Lung (tissue), 12 donors: ENCODE measurements around the gene PSMA6. TPM values are rescaled to one million over a fixed set of nuclear protein-coding genes. Genes with fewer than 3 reads are reported as not detected.

Source experiments
- ATAC-seq: fragments of 200-7000 bp; cut with Tn5 transposase; one replicate; pipeline ENCODE4 v1.9.1; 2020; ENCODE audit warnings: moderate number of reproducible peaks; ENCODE audit not compliant: insufficient read depth, low FRiP score
- DNase-seq, 3 donors: peaks; one replicate each; pipeline ENCODE4 v3.0.0-alpha.2; 2013 to 2017
- H3K27ac ChIP-seq, 2 donors: one replicate each; pipeline ENCODE4 v1.5.1; 2013; ENCODE audit warnings: mild to moderate bottlenecking in 2 of 2, moderate library complexity in 2 of 2, control low read depth in 1 of 2, inconsistent platforms in 1 of 2, low read depth in 1 of 2, low read length in 1 of 2
- H3K27me3 ChIP-seq, 3 donors: one replicate each; pipeline ENCODE4 v1.5.1; 2013; ENCODE audit warnings: low read length in 2 of 3; ENCODE audit not compliant: control insufficient read depth in 3 of 3, insufficient read depth in 3 of 3
- H3K36me3 ChIP-seq, 4 donors: one replicate each; pipeline ENCODE4 v1.5.1; 2013; ENCODE audit warnings: low read length in 4 of 4, mild to moderate bottlenecking in 1 of 4, moderate library complexity in 1 of 4; ENCODE audit not compliant: control insufficient read depth in 4 of 4, insufficient read depth in 4 of 4
- H3K4me1 ChIP-seq, 5 donors: one replicate each; pipeline ENCODE4 v1.5.1; 2013; ENCODE audit warnings: low read length in 5 of 5, mild to moderate bottlenecking in 2 of 5, moderate library complexity in 1 of 5; ENCODE audit not compliant: control insufficient read depth in 5 of 5, insufficient read depth in 5 of 5
- H3K4me3 ChIP-seq: one replicate; pipeline ENCODE4 v1.5.1; 2013; ENCODE audit warnings: mild to moderate bottlenecking, control low read depth, moderate library complexity
- H3K9ac ChIP-seq, 2 donors: one replicate each; pipeline ENCODE4 v1.5.1; 2013; ENCODE audit warnings: low read length in 2 of 2, control low read depth in 1 of 2; ENCODE audit not compliant: insufficient read depth in 1 of 2
- H3K9me3 ChIP-seq, 4 donors: one replicate each; pipeline ENCODE4 v1.5.1; 2013; ENCODE audit warnings: low read length in 3 of 4, mild to moderate bottlenecking in 1 of 4, moderate library complexity in 1 of 4; ENCODE audit not compliant: control insufficient read depth in 4 of 4, insufficient read depth in 3 of 4
- CTCF ChIP-seq: IDR thresholded peaks from 2 replicates; pipeline ENCODE4 v1.5.1; 2012; ENCODE audit warnings: mild to moderate bottlenecking; ENCODE audit errors: control extremely low read depth, extremely low read depth
- WGBS, 2 donors: extraction: QIAGEN DNeasy Blood & Tissue Kit; methylation state at CpG; one replicate each; pipeline ENCODE4 v1.1.7; 2013; 5-methylcytosine and 5-hydroxymethylcytosine counted together
- polyA plus RNA-seq, 2 donors: library from polyadenylated mRNA; stranded (reverse); fragments of 200-250 nt; gene quantifications; one replicate each; pipeline ENCODE4 v1.2.1, GENCODE V29; 2013
- total RNA-seq, 2 donors: library from RNA; depleted of rRNA in 1 of 2; stranded (reverse); fragments of >200 nt in 1 of 2; gene quantifications; one replicate each; pipeline ENCODE4 v1.2.1, GENCODE V29; 2014 to 2021
- donor health status: control.
- donor health status: control.
- donor health status: Bipolar disorder and iron deficiency.
- donor health status: healthy.
- donor health status: DM: yes; HTN: yes; CAD: no.

Gene PSMA6
- total and polyA plus RNA-seq, 4 donors, result 119 to 351 (median 212) TPM

GRCh38 chr14:35277179-35277578 is 15.0 kb upstream of the PSMA6 start:
- Histone ChIP-seq H3K4me3 (no peak overlapping the region), H3K27ac (peak overlapping the region in 1 of 2 donors; percentile 1)
- peak; percentile 62 for ATAC-seq

GRCh38 chr14:35279369-35279768 is 12.8 kb upstream of the PSMA6 start:
- Histone ChIP-seq H3K27me3 (no peaks in the 10 kb centered on the region), H3K4me1 (peaks cover 0 to 1% (median 0%) of the 10 kb centered on the region in 5 donors), H3K4me3 (no peak overlapping the region), H3K36me3 (peaks cover 0 to 8% (median 5%) of the 10 kb centered on the region in 4 donors), H3K9me3 (no peaks in the 10 kb centered on the region), H3K9ac (no peak overlapping the region), H3K27ac (no peak overlapping the region)
- ATAC-seq, result no peak
- DNase-seq, result no peak
- WGBS, 2 donors, result 80 to 85% methylated on average over 3 of the region's 3 CpGs
- no peak for TF ChIP-seq CTCF

More at GRCh38 chr14:35277179-35277578, 15.0 kb upstream of the PSMA6 start:
- 75 to 80% methylated on average over 4 of the region's 4 CpGs for WGBS, 2 donors
- H3K9me3 ChIP-seq, result no peaks in the 10 kb centered on the region
- peaks cover 0 to 15% (median 5%) of the 10 kb centered on the region in 4 donors for H3K36me3 ChIP-seq
- no peak for TF ChIP-seq CTCF
- H3K9ac ChIP-seq, result no peak overlapping the region
- H3K4me1 ChIP-seq, result peaks cover 0 to 1% (median 0%) of the 10 kb centered on the region in 5 donors
- no peaks in the 10 kb centered on the region for H3K27me3 ChIP-seq
- DNase-seq, result peak in 1 of 3 donors; percentile 30

- ATAC-seq (no peak), DNase-seq (no peak)
- no peaks in the 10 kb centered on the region for H3K9me3 ChIP-seq
- TF ChIP-seq CTCF, result no peak
- no peak overlapping the region for H3K4me3 ChIP-seq
- peaks cover 0 to 6% (median 3%) of the 10 kb centered on the region in 4 donors for H3K36me3 ChIP-seq
- H3K9ac ChIP-seq, result no peak overlapping the region
- peaks cover 0 to 3% (median 0%) of the 10 kb centered on the region in 5 donors for H3K4me1 ChIP-seq
- 90 to 98% methylated on average over 1 of the region's 1 CpG for WGBS, 2 donors
- no peak overlapping the region for H3K27ac ChIP-seq
- H3K27me3 ChIP-seq, result no peaks in the 10 kb centered on the region
Measured at GRCh38 chr14:35281341-35281740, 10.8 kb upstream of the PSMA6 start.

GRCh38 chr14:35284506-35284905 is 7.7 kb upstream of the PSMA6 start:
- no peak for TF ChIP-seq CTCF
- 89 to 93% methylated on average over 2 of the region's 2 CpGs for WGBS, 2 donors
- DNase-seq, result no peak
- no peak overlapping the region for H3K9ac ChIP-seq
- H3K27ac ChIP-seq, result peak overlapping the region in 1 of 2 donors; percentile 0
- H3K27me3 ChIP-seq, result no peaks in the 10 kb centered on the region
- peaks cover 0 to 4% (median 1%) of the 10 kb centered on the region in 4 donors for H3K36me3 ChIP-seq
- no peaks in the 10 kb centered on the region for H3K9me3 ChIP-seq
- no peak overlapping the region for H3K4me3 ChIP-seq
- peaks cover 0 to 6% (median 0%) of the 10 kb centered on the region in 5 donors for H3K4me1 ChIP-seq
- ATAC-seq, result no peak
